Activated naive CD8-positive, alpha-beta T cell treated with anti-CD3 and anti-CD28 coated beads, Interleukin-2, amount 10 ng/mL, durations not matched to agents 7 days and 5 days (primary cell): ENCODE data around the gene RPL10. TPM values are rescaled to one million over a fixed set of nuclear protein-coding genes. Genes with fewer than 3 reads are reported as not detected.
A peak's percentile ranks its signal among the peaks of the same experiment; 100 is the strongest.

Experiments
- ATAC-seq: fragments of 150-1000 bp; cut with Tn5 transposase; one replicate; pipeline ENCODE4 v1.10.0; 2021; ENCODE audit warnings: low read depth, moderate library complexity
- POLR2A ChIA-PET: fragments of 350-600 bp; sonication (Branson Sonifier 250); formaldehyde crosslinking; loops from one replicate; lab custom pipeline; 2021; ENCODE audit warnings: antibody characterized with exemption; lab: Charles Lee
- DNase-seq: peaks from one replicate; pipeline ENCODE4 v3.0.0; 2021
- H3K27ac Mint-ChIP-seq: one replicate; pipeline ENCODE4 v1.8.0; 2022; ENCODE audit warnings: mild to moderate bottlenecking, mixed read lengths
- H3K27me3 Mint-ChIP-seq: one replicate; pipeline ENCODE4 v1.8.0; 2022; ENCODE audit warnings: mild to moderate bottlenecking, moderate library complexity, mixed read lengths
- H3K36me3 Mint-ChIP-seq: one replicate; pipeline ENCODE4 v1.8.0; 2021; ENCODE audit warnings: mild to moderate bottlenecking, mixed read lengths
- H3K4me1 Mint-ChIP-seq: one replicate; pipeline ENCODE4 v1.8.0; 2021; ENCODE audit warnings: mixed read lengths
- H3K4me3 Mint-ChIP-seq: one replicate; pipeline ENCODE4 v1.8.0; 2022; ENCODE audit warnings: mild to moderate bottlenecking, moderate library complexity, mixed read lengths
- H3K9me3 Mint-ChIP-seq: one replicate; pipeline ENCODE4 v1.8.0; 2021; ENCODE audit warnings: mixed read lengths
- total RNA-seq, 2 experiments: library from RNA; stranded (reverse); gene quantifications; one replicate each; pipeline ENCODE4 v1.2.3, GENCODE V29; 2021

RPL10 gene
- total RNA-seq, 2 experiments from 2014 or later, result 2,867 to 2,975 TPM

DNA sequence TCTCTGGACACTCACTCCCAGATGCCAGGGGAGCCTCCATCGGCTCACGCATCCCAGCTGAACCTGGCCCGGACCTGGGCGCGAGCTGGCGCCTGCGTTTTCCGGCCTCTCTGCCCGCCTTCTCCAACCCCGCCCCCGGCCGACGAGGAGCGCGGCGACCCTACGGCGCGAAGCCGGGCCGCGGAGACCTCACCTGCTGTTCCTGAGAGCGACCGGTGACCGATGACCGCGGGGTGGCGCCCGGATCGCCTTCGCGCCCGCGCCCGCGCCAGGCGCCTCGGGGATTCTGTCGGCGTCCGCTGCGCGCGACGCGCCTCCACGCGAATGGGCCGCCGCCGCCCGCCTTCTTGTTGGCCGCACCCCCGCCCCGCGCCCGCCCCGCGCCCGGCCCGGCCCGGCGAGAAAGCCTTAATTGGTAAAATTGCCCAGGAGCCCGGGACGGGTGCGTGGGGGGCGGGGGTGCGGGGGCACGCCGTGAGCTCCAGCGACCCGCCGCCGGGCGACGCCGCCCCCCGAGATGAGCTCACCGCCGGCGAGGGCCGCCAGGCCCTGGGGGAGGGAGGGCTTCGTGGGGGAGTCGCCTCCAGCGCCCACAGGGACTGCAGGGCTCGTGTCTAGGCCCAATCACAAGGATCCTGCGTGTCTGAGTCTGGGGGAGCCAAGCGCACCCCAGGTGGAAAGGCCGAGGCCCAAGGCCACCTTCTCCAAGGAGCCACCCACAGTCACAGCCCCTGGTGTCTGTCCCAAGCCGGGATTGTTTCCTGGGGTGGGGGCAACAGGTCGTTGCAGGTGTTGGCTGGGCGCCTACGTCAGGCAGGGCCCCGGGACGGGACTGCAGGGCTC is 23.6 kb upstream of the RPL10 start, which contains the start of gene FLNA:
Gene FLNA, minus strand, starts transcription at position 322 of the 843 bp plus-strand sequence. CDS start 3,389 bp downstream, outside the sequence.
- H3K27ac Mint-ChIP-seq, result peak within 1 kb of the TSS; percentile 42
- no peaks in the 10 kb centered on the region for H3K9me3 Mint-ChIP-seq
- H3K4me1 Mint-ChIP-seq, result peaks cover 11% of the 10 kb centered on the region
- peak within 1 kb of the TSS; percentile 78 for H3K4me3 Mint-ChIP-seq
- ATAC-seq (no peak), DNase-seq (peak; percentile 51)
- POLR2A ChIA-PET, result interaction anchor here (0.7 to 1.2 kb wide), 2 partner anchors 27 to 115 kb away, joined by 3 to 4 read pairs; no protein-coding TSS in a partner anchor
- H3K36me3 Mint-ChIP-seq, result no peaks in the 10 kb centered on the region
- no peaks in the 10 kb centered on the region for H3K27me3 Mint-ChIP-seq

DNA sequence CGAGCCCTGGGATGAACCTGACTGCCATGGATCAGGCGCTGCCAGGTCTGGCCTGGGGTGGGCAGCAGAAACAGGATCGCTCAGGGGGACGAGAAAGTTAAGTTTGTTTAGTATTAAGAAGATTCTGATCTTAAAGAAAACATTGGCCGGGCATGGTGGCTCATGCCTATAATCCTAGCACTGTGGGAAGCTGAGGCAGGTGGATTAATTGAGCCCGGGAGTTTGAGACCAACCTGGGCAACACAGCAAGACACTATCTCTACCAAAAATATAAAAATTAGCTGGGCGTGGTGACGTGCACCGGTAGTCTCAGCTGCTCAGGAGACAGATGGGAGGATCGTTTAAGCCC is 23.0 kb upstream of the RPL10 start:
- no peaks in the 10 kb centered on the region for H3K9me3 Mint-ChIP-seq
- no peaks in the 10 kb centered on the region for H3K36me3 Mint-ChIP-seq
- DNase-seq (no peak), ATAC-seq (no peak)
- H3K4me3 Mint-ChIP-seq, result peak overlapping the region; percentile 64
- H3K27ac Mint-ChIP-seq, result no peak overlapping the region
- no peaks in the 10 kb centered on the region for H3K27me3 Mint-ChIP-seq
- POLR2A ChIA-PET, result no interaction called here
- H3K4me1 Mint-ChIP-seq, result peaks cover 12% of the 10 kb centered on the region

DNA sequence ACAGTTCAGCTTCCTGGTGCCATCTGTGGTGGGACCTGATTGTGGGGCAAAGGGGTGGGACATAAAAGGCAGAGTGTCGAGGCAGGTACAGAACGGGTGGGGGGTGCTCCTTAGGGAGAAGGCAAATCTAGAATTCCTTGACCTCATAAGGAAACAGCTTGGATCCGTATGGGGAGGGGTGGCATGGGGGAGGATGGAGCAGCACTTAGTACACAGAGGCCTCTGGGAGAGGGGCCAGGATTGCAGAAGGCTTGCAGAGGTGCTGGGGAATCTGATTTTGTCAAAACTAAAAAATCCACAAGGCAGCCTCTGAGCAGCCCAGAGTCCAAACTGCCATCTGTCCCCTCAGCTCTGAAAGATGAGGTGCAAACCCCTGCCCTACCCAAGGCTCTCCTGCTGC is 21.4 kb upstream of the RPL10 start:
- ATAC-seq (no peak), DNase-seq (no peak)
- Mint-ChIP-seq H3K4me1 (peaks cover 17% of the 10 kb centered on the region), H3K27me3 (no peaks in the 10 kb centered on the region), H3K27ac (peak overlapping the region; percentile 85), H3K36me3 (no peaks in the 10 kb centered on the region), H3K4me3 (no peak overlapping the region), H3K9me3 (no peaks in the 10 kb centered on the region)
- POLR2A ChIA-PET, result no interaction called here

DNA sequence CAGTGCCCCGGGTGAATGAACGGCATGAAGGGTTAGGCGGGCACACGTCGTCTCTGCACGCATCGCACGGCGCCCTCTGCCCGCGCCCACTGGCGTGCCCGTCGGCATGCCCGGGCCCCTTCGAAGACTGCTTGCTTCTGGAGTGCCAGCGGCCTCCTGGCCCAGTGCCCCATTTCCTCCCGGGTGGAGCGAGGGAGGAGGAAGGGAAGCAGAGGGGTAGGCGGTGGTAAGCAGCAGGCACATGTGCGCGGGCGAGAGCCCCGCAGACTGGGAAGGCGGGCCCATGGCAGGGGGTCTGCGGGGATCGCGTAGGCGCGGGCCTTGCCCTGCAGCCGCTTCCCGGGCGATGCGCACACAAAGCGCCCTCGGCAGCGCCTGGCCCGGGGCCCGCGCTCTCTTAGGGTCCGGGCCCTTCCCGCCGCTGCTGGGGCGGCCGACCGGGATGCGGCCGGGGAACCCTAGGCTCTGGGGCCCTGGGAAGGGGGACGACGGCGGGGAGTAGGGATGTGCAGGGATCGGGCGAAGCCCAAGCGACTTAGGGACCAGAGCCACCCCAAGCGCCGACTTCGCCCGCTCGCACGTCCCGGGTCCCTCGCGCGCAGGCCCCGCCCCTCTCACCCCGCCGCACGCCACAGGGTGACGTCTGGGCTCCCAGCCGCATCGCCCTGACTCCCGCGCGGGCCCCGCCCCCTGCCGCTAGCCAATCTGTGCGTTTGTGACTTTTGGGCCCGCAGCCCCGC is 19.9 kb upstream of the RPL10 start:
- H3K4me3 Mint-ChIP-seq, result peak overlapping the region; percentile 79
- H3K4me1 Mint-ChIP-seq, result peaks cover 16% of the 10 kb centered on the region
- ATAC-seq (peak; percentile 1), DNase-seq (no peak)
- peak overlapping the region; percentile 85 for H3K27ac Mint-ChIP-seq
- POLR2A ChIA-PET, result interaction anchor here (0.7 to 2.5 kb wide), 5 partner anchors 7 to 118 kb away, joined by 3 to 11 read pairs (median 4); partner anchors contain the start of gene RPL10
- H3K36me3 Mint-ChIP-seq, result no peaks in the 10 kb centered on the region
- no peaks in the 10 kb centered on the region for H3K9me3 Mint-ChIP-seq
- H3K27me3 Mint-ChIP-seq, result no peaks in the 10 kb centered on the region

DNA sequence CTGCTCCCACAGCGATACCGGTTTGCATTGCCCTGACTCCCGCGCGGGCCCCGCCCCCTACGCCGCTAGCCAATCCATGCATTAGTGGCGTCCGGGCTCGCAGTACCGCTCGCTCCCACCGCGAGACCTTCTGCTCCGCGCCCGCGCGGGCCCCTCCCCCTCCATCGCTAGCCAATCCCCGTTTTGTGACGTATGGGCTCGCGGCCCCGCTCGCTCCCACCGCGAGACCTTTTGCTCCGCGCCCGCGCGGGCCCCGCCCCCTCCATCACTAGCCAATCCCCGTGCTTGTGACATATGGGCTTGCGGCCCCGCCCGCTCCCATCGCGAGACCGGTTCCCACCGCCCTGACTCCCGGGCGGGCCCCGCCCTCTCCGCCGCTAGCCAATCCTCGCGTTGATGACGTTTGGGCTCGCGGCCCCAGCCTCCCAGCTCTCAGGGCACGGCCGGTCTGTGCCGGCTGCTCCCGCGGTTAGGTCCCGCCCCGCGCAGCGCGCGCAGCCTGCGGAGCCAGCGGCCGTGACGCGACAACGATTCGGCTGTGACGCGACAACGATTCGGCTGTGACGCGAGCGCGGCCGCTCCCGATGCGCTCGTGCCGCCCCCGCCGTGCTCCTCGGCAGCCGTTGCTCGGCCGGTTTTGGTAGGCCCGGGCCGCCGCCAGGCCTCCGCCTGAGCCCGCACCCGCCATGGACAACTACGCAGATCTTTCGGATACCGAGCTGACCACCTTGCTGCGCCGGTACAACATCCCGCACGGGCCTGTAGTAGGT is 19.2 kb upstream of the RPL10 start, which contains the start of gene EMD:
Gene EMD, plus strand, starts transcription at position 497 of the 770 bp plus-strand sequence. Its CDS starts 190 bp downstream, at position 687.
- ATAC-seq, result peak; percentile 88
- no peaks in the 10 kb centered on the region for H3K9me3 Mint-ChIP-seq
- DNase-seq, result peak; percentile 95
- H3K4me1 Mint-ChIP-seq, result peaks cover 13% of the 10 kb centered on the region
- POLR2A ChIA-PET, result interaction anchor here (1.0 to 2.5 kb wide), 4 partner anchors 8 to 32 kb away, joined by 3 to 11 read pairs (median 4); partner anchors contain the start of gene RPL10
- H3K27ac Mint-ChIP-seq, result peak within 1 kb of the TSS; percentile 90
- no peaks in the 10 kb centered on the region for H3K36me3 Mint-ChIP-seq
- H3K27me3 Mint-ChIP-seq, result no peaks in the 10 kb centered on the region
- H3K4me3 Mint-ChIP-seq, result peak within 1 kb of the TSS; percentile 87

DNA sequence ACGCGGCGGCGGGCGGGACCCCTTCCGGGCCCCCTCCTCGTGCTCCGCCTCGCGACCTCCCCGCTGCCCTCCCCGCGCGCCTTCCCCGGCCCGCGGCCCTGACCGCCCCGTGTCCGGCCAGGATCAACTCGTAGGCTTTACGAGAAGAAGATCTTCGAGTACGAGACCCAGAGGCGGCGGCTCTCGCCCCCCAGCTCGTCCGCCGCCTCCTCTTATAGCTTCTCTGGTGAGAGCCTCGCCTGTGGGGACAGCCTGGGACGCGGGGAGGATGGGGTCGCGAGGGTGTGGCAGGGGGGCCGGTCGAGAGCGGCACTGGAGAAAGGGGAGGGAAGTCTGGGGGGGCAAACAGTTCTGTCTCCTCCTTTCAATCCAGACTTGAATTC is 18.6 kb upstream of the RPL10 start:
- peak overlapping the region; percentile 87 for H3K4me3 Mint-ChIP-seq
- DNase-seq, result no peak
- H3K27me3 Mint-ChIP-seq, result no peaks in the 10 kb centered on the region
- peak overlapping the region; percentile 90 for H3K27ac Mint-ChIP-seq
- no peaks in the 10 kb centered on the region for H3K36me3 Mint-ChIP-seq
- no peaks in the 10 kb centered on the region for H3K9me3 Mint-ChIP-seq
- H3K4me1 Mint-ChIP-seq, result peaks cover 13% of the 10 kb centered on the region
- no peak for ATAC-seq
- POLR2A ChIA-PET, result interaction anchor here (1.0 to 2.5 kb wide), 4 partner anchors 9 to 31 kb away, joined by 3 to 11 read pairs (median 4); partner anchors contain the start of gene RPL10

DNA sequence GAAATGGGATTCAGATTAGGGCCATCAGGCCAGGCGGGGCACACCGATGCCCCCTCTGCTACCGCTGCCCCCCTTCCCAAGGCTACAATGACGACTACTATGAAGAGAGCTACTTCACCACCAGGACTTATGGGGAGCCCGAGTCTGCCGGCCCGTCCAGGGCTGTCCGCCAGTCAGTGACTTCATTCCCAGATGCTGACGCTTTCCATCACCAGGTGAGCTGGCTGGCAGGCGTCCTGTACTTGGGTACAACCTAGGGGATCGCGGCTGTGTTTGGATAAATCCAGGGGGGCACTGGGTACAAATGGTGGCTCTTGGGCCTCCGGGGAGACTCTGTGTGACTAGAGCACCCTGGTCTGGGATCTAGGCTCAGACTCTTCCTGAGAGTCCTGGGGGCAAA is 18.0 kb upstream of the RPL10 start:
- peaks cover 13% of the 10 kb centered on the region for H3K4me1 Mint-ChIP-seq
- no peaks in the 10 kb centered on the region for H3K36me3 Mint-ChIP-seq
- no peaks in the 10 kb centered on the region for H3K27me3 Mint-ChIP-seq
- ATAC-seq (no peak), DNase-seq (no peak)
- peak overlapping the region; percentile 87 for H3K4me3 Mint-ChIP-seq
- H3K9me3 Mint-ChIP-seq, result no peaks in the 10 kb centered on the region
- POLR2A ChIA-PET, result interaction anchor here (2.0 to 2.5 kb wide), 2 partner anchors 9 to 10 kb away, joined by 5 to 11 read pairs; no protein-coding TSS in a partner anchor
- peak overlapping the region; percentile 90 for H3K27ac Mint-ChIP-seq

DNA sequence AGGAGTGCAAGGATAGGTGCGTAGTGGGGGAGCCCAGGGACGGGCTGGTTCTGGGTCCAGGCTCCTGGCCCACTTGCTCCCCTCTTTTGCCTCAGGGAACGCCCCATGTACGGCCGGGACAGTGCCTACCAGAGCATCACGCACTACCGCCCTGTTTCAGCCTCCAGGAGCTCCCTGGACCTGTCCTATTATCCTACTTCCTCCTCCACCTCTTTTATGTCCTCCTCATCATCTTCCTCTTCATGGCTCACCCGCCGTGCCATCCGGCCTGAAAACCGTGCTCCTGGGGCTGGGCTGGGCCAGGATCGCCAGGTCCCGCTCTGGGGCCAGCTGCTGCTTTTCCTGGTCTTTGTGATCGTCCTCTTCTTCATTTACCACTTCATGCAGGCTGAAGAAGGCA is 17.4 kb upstream of the RPL10 start:
- ATAC-seq, result no peak
- POLR2A ChIA-PET, result interaction anchor here (2.5 kb wide), 1 partner anchor 10 kb away, joined by 11 read pairs; no protein-coding TSS in a partner anchor
- H3K27me3 Mint-ChIP-seq, result no peaks in the 10 kb centered on the region
- H3K27ac Mint-ChIP-seq, result peak overlapping the region; percentile 90
- no peaks in the 10 kb centered on the region for H3K9me3 Mint-ChIP-seq
- peaks cover 13% of the 10 kb centered on the region for H3K4me1 Mint-ChIP-seq
- H3K36me3 Mint-ChIP-seq, result no peaks in the 10 kb centered on the region
- no peak for DNase-seq
- H3K4me3 Mint-ChIP-seq, result peak overlapping the region; percentile 87

DNA sequence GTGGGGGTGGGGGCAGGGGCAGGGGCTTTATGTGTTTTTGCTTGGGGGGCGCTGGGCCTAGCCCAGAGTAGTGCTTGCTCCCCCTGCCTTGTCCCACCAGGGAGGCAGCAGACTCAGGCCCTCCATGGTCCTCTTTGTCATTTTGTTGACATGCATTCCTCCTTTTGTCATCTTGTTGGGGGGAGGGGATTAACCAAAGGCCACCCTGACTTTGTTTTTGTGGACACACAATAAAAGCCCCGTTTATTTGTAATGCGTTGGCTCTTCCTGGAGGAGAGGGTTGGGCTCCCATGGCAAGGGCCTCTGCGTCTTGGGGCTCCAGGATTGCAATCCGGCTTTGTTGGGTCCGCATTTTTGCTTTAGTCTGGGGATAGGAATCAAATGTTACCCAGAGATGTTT is 16.9 kb upstream of the RPL10 start:
- ATAC-seq (no peak), DNase-seq (no peak)
- Mint-ChIP-seq H3K27ac (no peak overlapping the region), H3K36me3 (no peaks in the 10 kb centered on the region), H3K4me1 (peaks cover 13% of the 10 kb centered on the region), H3K9me3 (no peaks in the 10 kb centered on the region), H3K4me3 (no peak overlapping the region), H3K27me3 (no peaks in the 10 kb centered on the region)
- POLR2A ChIA-PET, result no interaction called here

DNA sequence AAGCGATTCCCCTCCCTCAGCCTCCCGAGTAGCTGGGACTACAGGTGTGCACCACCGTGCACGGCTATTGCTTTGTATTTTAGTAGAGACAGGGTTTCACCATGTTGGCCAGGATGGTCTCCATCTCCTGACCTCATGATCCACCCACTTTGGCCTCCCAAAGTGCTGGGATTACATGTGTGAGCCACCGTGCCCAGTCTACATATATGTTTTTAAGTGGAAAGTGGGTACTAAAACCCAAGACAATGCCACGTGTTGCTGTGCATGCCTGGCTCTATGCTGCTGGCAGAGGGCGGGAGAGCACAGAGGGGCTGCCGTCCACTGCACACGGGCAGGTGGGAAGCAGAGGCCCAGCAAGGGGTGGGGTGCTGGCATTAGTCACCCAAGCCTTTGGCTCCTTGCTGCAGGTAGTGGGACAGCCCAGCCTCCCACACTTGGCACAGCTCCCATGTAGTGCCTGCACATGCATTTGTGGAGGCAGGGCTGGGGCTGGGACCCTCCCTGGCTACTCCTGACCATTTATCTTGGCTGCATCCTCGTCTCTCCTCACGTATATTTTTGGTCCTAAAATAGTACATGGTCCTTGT is 15.6 kb upstream of the RPL10 start:
- no peak for ATAC-seq
- Mint-ChIP-seq H3K9me3 (no peaks in the 10 kb centered on the region), H3K27me3 (no peaks in the 10 kb centered on the region), H3K27ac (no peak overlapping the region), H3K36me3 (no peaks in the 10 kb centered on the region), H3K4me3 (no peak overlapping the region), H3K4me1 (peaks cover 6% of the 10 kb centered on the region)
- no peak for DNase-seq
- POLR2A ChIA-PET, result interaction anchor here (1.3 to 1.6 kb wide), 2 partner anchors 12 to 13 kb away, joined by 5 to 6 read pairs; no protein-coding TSS in a partner anchor

DNA sequence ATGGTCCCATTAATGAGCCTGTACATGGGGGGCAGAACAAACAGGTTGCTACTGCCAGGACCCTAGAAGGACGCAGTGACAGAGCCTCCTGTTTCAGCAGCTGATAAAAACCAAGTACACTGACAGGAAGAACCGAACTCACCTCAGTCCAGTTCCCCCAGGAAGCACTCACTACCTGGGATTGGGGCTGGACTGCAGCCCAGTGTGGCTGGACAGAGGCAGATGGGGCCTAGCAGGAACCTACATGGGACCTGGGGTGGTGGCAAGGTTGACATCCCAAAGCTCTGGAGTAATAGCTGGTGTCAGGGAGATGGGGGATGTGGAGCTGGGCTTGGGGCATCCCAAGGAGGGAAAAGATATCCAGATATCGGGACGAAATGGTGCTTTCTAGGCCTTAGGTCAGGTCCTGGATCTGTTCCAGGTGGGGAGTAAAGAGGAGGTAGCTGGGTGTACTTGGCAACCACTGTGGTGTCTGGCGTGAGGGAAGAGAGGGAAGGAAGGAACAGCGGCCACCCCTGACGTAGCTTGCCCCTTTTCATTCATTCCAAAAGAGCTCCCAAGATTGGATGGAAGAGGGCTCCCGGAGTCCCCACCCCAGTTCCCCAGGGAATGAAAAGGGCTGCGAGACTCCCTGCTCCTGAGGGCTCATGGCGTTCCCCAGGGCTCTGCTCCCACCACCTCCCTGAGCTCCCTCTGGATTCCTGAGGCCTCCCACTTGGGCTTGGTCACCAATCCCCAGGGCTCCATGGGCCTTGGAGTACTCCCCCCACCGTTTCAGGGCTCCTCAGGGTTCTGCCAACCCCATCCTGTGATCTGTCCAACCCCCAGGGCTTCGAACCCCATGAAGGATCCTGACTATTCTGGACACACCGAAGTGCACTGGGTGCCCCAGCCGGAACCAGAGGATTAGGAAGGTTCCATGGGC is 14.6 kb upstream of the RPL10 start:
- no peak overlapping the region for H3K27ac Mint-ChIP-seq
- ATAC-seq (no peak), DNase-seq (no peak)
- H3K4me3 Mint-ChIP-seq, result no peak overlapping the region
- H3K4me1 Mint-ChIP-seq, result peaks cover 6% of the 10 kb centered on the region
- no peaks in the 10 kb centered on the region for H3K36me3 Mint-ChIP-seq
- no peaks in the 10 kb centered on the region for H3K9me3 Mint-ChIP-seq
- H3K27me3 Mint-ChIP-seq, result no peaks in the 10 kb centered on the region
- POLR2A ChIA-PET, result interaction anchor here (1.3 to 1.6 kb wide), 2 partner anchors 13 to 14 kb away, joined by 5 to 6 read pairs; no protein-coding TSS in a partner anchor
